HG02571 (cell line): ENCODE measurements around the gene RNF212.

Source experiments
- ATAC-seq: cut with Tn5 transposase; IDR thresholded peaks from one replicate; pipeline ENCODE4 v1.9.1; 2021; ENCODE audit warnings: mild to moderate bottlenecking, moderate library complexity; ENCODE audit not compliant: unreplicated experiment

RNF212 gene

GRCh38 chr4:1038948-1039492, 74.3 kb downstream of the RNF212 start:
- no peak for ATAC-seq

GRCh38 chr4:1036976-1037810, 76.2 kb downstream of the RNF212 start:
- no peak for ATAC-seq

- no peak for ATAC-seq
Observed at GRCh38 chr4:1036095-1036494, 77.3 kb downstream of the RNF212 start.

GRCh38 chr4:1035510-1035909, 77.9 kb downstream of the RNF212 start:
- ATAC-seq, result no peak

GRCh38 chr4:1033840-1034551, 79.4 kb downstream of the RNF212 start:
- no peak for ATAC-seq

- no peak for ATAC-seq
Observed at GRCh38 chr4:1032861-1033260, 80.5 kb downstream of the RNF212 start.

GRCh38 chr4:1031956-1032795, 81.2 kb downstream of the RNF212 start:
- ATAC-seq, result no peak

- ATAC-seq, result no peak
Observed at GRCh38 chr4:1031346-1031745, 82.0 kb downstream of the RNF212 start.

GRCh38 chr4:1030559-1030958, 82.8 kb downstream of the RNF212 start:
- ATAC-seq, result no peak

- no peak for ATAC-seq
Observed at GRCh38 chr4:1030031-1030430, 83.3 kb downstream of the RNF212 start.

GRCh38 chr4:1029529-1029928, 83.8 kb downstream of the RNF212 start:
- ATAC-seq, result no peak

GRCh38 chr4:1028574-1029220, 84.7 kb downstream of the RNF212 start:
- no peak for ATAC-seq

GRCh38 chr4:1027915-1028238, 85.5 kb downstream of the RNF212 start:
- no peak for ATAC-seq

- ATAC-seq, result no peak
Observed at GRCh38 chr4:1027219-1027914, 86.0 kb downstream of the RNF212 start.

- peak; percentile 53 for ATAC-seq
Observed at GRCh38 chr4:1026115-1026514, 87.2 kb downstream of the RNF212 start.

- no peak for ATAC-seq
Observed at GRCh38 chr4:1024882-1025545, 88.3 kb downstream of the RNF212 start.

GRCh38 chr4:1023895-1024740, 89.2 kb downstream of the RNF212 start:
- no peak for ATAC-seq

GRCh38 chr4:1023075-1023640, 90.2 kb downstream of the RNF212 start:
- ATAC-seq, result no peak

- ATAC-seq, result no peak
Observed at GRCh38 chr4:1022739-1023066, 90.7 kb downstream of the RNF212 start.
